Measurements from ENCODE around the gene DPF3.

DPF3 gene

DNA sequence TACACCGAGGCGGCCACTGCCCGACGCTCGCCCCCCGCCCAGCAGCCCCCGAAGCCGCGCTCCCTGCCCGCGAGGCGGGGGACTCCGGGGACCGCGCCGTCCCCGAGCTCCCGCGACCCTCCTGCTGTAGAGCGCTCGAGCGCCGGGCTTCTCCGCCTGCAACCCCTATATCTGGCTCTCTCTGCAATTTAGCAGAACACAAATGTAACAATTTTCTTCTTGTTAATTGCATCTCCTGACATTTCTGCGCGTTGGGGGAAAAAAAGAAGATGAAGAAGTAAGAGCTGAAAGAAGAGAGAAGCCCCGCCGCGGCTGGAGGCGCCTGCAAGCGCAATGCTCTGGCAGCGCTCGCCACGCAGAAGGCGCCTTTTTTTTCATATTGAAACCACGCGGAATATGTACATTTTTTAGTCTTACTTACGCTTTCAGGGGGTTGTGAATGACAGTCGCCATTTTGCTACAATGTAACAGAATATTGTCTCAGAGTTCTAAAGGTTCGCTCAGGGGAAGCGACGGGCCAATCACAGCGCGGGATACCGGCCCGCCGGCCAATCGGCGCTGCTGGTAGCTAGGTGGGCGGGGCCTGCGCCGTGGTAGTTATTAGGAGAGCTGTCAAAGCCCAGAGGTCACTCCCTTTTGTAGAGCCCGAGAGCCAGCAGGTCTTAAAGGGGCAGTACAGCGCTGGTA lies at the start of gene DPF3:
DPF3 (minus strand) TSS at position 466 of the 687 bp plus-strand sequence; CDS start at position 453, 13 bp downstream.
- DNase-seq (ENCODE audit: low read depth in 2 of 2), result peak; percentile 79 to 86

DNA sequence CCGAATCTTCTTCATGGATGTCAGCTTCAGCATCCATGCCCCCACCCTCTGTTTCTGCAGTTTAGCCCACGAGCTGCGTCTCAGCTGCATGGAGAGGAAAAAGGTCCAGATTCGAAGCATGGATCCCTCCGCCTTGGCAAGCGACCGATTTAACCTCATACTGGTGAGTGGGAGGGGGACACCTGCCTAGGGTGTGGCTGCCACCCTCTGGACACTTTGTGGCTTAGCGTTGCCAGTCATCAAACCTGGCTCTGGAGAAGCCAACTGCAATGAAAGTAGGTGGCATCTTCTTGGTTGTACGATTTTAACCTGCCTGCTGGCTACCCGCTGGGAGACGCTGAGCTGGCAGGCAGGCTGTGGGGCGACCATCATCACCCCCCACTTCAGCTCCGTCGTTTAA lies 49.0 kb upstream of the DPF3 start:
- DNase-seq (ENCODE audit: low read depth in 2 of 2), result no peak

DNA sequence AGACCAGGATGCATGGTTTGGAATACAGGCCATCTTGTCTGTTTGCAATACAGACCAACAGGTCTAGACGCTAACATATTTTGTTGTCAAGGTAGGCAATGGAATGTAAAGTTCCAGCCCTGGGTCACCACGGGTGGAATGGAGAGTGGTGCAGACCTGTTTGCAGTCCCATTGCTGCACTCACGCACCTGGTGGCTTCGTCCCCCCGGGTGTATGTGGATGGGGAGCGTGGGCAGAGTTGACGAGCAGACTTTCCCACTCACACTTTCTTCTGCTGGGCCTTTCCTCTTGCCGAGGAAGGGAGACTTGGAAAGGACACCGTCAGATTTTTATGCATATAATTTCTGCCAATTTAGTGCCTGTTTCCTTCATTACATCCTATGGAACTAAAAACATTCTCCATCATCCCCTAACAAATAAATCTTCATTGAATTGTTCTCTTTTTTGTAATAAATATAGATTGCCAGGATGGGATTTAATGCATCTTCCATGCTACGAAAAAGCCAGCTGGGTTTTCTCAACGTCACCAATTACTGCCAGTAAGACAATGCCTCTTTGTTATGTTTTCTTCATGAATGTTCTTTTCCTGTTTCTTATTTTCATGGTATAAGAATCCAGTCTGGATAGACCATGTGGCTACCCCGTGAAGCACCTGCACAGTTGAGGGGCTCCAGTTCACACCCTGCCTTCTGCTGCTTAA lies 47.5 kb upstream of the DPF3 start:
- no peak for DNase-seq (ENCODE audit: low read depth in 2 of 2)

DNA sequence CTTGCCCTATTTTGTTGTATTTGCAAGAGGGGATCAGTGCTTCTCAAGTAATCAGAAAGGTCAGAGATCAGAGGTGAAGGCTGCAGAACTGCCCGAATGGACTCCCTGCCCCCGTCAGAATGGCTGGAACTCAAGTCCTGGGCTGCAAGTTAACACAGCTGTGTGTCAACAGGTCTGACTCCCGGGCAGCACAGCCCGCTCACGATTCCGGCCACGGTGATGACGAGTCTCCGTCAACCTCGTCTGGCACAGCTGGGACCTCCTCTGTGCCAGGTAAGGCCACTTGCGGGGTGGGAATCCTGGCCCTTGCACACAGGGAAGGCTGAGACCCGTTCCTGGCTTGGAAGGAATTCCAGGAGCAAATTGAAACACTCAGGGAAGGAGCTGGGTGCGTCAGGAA lies 45.7 kb upstream of the DPF3 start:
- no peak for DNase-seq (ENCODE audit: low read depth in 2 of 2)

DNA sequence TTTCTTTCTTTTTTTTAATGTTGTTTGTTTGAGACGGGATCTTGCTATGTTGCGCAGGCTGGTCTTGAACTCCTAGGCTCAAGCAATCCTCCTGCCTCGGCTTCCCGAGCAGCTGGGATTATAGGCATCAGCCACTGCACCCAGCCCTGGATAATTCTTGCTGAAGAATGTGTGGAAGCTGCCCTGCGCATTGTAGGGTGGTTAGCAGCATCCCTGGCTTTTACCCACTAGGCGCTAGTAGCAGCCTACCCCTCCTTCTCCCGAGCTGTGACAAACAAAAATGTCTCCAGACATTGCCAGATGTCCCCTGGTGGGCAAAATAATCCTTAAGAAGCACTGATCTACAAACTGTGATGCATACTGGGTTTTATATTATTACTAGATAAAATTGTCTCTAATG lies 39.0 kb upstream of the DPF3 start:
- DNase-seq (ENCODE audit: low read depth in 2 of 2), result no peak

DNA sequence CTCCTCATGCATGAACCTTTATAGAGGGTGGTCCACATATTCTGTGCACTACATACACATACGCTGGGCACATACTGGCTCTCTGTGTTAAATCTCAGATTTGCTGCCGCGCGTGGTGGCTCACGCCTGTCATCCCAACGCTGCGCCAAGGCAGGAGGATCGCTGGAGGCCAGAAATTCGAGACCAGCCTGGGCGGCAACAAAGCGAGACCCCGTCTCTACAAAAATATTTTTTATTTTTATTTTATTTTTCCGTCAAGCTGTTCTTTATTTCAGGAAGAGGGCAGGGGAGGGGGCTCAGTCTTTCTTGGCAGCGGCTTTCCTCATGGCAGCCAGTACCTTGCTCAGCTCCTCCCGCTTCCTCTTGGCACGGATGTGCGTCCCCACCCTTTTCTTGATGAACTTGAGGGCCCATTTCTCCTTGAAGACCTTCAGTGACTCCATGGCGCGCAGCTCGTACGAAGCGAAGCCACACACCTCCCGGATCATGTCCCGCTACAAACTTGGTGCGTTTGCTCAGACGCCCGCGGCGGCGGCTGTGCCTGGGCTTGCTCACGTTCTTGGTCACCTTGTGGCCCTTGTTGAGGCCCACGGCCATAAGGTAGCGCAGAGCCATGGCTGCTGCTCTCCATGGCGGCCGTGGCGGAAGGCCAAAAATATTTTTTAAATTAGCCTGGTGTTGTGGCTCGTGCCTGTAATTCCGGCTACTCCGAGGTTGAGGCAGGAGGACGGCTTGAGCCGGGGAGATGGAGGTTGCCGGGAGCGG lies 35.6 kb upstream of the DPF3 start:
- no peak for DNase-seq (ENCODE audit: low read depth in 2 of 2)

DNA sequence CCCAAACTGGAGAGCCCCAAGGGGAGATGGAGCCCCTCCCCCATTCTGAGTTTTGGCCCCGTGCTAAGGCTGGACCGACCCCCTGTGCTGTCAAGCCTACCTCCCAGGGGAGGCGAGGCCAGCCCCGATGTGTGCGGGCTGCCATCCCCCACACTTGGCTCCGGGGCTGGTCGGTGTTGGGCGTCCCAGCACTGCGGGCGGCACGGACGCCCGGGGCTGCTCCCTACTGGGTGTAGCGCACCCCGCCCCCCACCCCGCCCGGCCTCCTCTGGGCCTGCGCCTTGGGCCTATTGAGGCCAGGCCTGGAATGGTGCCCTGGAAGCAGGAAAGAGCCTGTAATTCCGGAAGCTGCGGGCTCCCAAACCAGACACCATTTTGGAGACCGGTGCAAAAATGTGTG lies 35.0 kb upstream of the DPF3 start:
- no peak for DNase-seq (ENCODE audit: low read depth in 2 of 2)

DNA sequence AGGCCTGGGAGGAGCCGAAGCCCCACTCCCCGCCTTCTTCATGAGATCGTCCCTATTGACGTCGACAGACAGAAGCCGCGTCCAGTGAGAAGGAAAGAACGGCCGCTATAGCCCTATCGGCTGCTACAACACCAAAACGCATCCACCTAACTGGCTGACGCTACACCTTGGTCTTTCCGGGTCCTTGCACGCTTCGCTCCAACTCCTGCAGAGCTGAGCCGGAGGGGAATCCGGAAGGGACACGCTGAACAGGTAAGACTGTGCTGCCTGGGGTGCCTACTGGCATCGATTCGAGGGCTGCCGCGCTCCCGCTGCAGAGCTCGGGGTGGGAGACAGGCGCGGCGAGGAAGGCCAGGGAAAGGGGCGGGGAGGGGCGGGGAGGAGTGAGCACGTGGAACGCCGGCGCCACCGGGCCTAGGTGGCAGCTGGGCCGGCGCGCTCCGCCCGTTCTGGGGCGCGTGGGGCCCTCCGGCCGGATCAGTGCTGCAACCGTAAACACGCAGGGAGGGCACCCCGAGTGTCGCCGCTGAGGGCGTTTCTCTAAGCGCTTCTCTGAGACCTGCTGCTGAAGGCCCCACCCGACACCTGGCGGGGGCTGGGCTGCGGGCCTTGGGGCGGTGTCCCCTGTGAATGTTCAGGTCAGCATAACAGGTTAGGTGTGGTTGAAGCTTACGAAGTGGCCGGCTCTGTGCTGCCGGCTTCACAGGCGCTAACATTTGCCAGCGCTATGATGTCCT lies 32.6 kb upstream of the DPF3 start, which contains the start of gene DCAF4:
DCAF4 (plus strand) TSS at position 173 of the 737 bp plus-strand sequence. CDS start 11,515 bp downstream, outside the sequence.
- peak; percentile 89 to 90 for DNase-seq (ENCODE audit: low read depth in 2 of 2)

DNA sequence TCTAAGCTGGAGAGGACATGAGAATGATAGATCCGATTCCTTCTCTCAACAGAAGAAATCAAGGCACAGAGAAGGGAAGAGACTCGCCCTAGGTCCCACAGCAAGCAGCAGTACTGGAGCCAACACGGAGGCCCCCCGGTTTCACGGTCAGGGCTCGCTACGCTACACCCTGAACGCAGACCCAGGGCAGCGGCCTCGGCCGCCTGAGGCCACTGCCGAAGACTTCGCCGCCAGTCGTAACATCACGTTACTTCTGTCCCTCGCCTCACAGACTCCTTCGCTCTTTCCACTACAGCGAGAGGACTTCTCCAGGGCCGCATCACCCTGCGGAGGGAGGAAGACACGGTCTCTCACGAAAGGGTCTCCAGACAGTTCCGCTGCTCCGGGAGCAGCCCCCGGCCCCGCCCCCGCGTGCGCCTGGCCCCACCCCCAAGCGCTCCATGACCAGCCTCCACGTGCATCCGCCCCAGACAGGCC lies 32.0 kb upstream of the DPF3 start:
- no peak for DNase-seq (ENCODE audit: low read depth in 2 of 2)

DNA sequence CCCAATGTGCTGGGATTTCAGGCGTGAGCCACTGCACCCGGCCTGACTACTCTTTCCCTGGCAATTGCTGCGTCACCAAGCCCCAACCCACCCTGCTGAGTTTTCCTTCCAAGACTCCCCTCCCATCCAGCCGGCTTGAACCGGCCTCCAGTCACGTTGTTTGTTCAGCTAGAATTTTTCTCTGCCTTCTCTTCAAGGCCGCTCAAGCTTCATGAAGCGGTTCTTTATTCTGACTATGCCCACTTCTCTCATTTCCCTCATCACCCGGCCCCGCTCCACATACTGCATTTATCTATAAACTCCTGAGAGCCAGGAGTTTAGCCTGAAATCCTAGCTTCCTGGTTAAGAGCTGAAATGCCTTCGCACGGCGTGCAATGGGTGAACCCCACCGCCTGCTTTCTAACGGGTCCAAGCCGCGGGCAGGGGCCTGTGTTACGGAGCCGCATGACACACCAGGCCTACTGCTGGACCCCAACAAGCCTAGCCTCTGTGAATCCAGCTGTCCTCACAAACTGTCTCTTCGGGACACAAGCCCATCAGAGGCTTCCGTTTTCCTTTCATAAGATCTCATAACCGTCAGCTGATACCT lies 31.4 kb upstream of the DPF3 start:
- no peak for DNase-seq (ENCODE audit: low read depth in 2 of 2)

DNA sequence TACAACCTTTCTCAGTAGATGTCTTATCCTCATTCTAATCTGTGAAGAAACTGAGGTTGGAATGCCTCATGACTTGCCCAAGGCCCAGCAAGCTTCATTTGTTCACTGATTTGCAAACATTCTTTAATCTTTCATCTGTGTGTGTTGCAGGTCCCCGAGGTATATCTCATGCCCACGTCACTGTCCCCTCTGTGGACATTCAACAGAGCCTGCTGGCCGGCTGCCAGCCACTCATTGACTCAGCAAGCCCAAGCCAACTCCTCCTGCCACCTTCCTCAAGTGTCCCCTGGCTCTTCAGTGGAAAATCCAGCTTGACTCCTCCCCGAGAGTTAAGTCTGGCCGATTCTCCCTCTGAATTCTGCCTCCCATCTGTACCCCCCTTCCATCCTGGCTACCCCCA lies 30.4 kb upstream of the DPF3 start:
- no peak for DNase-seq (ENCODE audit: low read depth in 2 of 2)

DNA sequence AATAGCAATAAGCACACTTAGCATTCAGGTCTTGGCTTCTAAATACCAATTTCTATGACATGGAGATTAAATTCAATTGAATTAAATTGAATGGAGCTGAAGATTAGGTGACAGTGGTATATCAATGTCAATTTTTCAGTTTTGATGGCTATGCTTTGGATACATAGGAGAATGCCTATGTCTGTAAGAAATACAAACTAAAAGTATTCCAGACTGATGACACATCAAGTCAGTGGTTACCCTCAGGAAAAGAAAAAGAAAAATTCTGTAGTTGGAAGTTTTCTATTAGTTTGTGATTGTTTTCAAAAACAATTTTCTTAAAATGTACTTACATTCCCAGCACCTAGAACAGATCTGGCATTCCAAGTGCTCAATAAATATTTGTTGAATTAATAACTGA lies 27.5 kb upstream of the DPF3 start:
- no peak for DNase-seq (ENCODE audit: low read depth in 2 of 2)

DNA sequence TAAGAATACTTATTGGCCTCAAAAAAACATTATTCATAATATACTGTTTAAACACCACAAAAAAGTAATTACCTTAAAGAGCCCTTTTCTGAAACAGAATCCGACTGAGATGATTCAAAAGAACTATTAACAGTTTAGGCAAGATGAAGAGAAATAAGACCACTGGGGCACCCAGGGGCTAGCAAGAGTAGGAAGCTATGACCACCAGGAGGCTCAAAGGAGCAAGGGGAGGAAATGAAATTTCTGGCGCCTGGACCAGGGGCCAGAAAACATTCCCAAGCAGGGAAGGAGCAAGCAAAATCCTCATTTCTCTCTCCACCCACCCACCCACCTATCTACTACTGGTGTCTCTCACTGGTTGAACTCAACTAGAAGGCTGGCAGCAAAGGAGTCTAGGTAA lies 26.1 kb upstream of the DPF3 start:
- DNase-seq (ENCODE audit: low read depth in 2 of 2), result no peak

DNA sequence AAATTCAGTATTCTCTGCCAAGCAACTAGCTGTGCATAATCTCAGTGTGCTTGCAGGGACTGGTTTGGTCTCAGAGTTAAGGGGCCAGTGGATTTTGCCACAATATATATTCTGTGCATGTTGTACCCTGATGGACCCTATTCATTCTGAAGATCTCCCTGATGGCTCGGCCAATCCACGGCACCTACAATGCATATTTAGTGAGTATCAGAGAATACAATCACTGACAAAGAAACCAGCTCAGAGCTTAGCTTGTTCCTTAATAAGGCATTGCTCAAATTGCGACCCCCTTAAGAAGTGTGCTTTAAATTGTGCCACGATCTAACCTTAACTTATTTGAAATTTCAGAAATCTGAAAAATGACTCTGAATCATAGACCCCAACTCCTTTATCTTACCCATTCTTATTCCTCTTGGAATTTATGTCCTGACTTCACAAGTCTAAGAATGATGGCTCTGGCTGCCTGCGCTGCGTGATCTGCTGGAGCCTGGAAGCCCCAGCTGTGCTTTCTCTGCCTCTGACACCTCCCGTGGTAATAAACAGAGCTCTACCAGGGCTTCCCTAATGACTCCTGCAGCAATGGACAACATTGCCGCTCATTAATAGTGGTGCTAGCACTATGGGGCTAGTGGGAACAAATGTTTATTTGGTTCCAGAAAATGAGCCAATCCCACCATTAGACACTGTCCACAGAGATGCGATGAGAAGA lies 23.3 kb upstream of the DPF3 start:
- no peak for DNase-seq (ENCODE audit: low read depth in 2 of 2)

DNA sequence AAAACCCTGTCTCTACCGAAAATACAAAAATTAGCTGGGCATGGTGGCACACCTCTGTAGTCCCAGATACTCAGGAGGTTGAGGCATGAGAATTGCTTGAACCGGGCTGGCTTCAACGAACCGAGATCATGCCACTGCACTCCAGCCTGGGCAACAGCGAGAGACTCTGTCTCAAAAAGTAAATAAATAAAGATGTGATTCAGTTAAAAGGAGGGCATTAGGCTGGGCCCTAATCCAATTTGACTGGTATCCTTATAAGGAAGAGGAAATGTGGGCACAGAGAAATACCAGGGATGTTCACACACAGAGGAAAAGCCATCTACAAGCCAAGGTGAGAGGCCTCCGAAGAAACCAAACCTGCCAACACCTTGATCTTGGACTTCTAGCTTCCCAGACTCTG lies 22.3 kb upstream of the DPF3 start:
- DNase-seq (ENCODE audit: low read depth in 2 of 2), result no peak

DNA sequence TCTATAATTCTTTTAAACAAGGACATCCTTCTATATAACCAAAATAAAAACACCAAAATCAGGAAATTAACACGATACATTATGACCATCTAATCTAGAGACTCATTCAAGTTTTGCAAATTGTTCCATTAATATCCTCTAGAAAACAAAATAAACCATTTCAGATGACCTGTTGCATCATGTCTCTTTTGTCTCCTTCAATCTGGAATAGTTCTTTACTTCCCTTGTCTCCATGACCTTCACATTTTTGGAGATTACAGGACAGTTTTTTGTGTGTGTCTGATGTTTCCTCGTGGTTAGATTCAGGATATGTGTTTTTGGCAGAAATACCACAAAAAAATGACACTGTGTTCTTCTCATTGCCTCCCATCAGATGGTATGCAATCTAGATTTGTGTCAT lies 19.9 kb upstream of the DPF3 start:
- DNase-seq (ENCODE audit: low read depth in 2 of 2), result no peak

DNA sequence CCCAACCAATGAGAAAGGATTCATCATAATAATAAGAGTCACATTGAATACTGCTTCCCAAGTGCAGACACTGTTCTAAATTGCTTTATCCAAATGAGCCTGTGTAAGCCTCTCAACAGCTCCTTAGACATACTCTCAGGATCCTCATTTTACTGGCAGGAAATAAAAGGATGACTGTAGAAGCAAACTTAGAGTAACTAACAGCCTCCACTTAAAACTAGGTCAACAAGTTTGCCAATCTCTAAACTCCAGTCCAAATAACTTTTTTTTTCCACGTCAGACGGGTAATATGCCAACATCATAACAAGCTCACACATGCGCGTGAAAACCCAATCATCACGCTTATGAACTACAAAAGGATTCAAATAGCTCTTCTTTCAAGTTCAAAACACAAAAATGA lies 15.3 kb upstream of the DPF3 start:
- DNase-seq (ENCODE audit: low read depth in 2 of 2), result no peak

DNA sequence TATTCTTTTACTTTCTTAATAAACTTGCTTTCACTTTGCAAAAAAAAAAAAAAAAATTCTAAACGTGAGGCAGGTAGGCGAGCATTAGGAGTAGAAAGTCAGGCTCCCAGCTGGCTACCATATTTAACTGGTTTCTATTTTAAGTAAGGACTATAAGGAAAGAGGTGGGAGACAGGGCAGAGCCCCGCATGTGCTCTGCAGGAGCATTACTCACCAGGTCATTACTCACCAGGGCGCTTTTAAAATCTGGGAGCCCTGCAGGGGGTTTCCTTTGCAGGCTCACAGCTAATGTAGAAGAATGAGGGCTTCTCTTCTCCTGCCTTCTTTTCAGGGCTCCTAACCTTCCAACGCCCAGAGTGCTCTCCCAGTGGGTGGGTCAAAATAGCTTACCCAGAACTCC lies 14.0 kb upstream of the DPF3 start:
- no peak for DNase-seq (ENCODE audit: low read depth in 2 of 2)

DNA sequence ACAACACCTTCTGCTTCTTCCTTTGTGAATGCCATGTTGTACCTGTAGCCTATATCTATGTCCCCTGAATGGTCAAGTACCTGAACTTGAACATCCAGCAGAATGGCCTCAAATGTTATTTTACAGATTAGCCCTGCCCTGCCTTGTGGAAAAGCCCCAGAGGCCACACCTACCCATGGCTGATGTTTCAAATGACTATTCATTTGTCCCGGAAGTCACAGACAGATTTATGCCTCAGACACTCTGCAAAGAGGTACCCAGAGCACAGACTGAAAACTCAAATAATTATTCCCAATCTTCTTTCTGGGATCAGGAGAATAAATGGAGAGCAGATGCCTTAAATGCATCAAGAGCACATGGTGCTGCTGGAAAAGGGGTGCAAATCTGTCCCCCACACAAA lies 13.0 kb upstream of the DPF3 start:
- DNase-seq (ENCODE audit: low read depth in 2 of 2), result no peak

DNA sequence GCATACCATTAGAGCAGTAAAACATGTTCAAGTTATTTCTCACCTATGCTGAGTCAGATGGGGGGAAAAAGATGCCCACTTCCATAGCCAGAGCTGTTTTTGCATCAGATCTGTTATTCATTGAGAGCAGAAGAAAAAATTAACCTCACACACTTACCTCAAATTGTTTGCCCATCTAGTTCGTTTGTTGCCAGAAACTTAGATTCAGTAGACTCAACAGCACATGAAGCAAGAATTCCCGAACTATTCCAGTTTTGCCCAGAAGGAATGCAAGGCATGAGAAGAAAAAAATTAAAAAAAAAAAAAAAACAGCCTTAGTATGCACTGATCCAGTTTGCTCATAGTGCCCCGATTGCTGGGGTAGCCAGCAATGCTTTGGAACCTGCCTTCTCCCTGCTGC lies 12.4 kb upstream of the DPF3 start:
- no peak for DNase-seq (ENCODE audit: low read depth in 2 of 2)

Measured in stimulated activated CD4-positive, alpha-beta T cell treated with anti-CD3 and anti-CD28 coated beads, Interleukin-15, amount 100 ng/mL, for 48 hours (primary cell).